Vagina (tissue), 2 donors: ENCODE results near the gene ELFN2. TPM values are rescaled to one million over a fixed set of nuclear protein-coding genes. Genes with fewer than 3 reads are reported as not detected.

Experiments used
- DNase-seq, 2 donors: peaks; one replicate each; pipeline ENCODE4 v3.0.0-alpha.2; 2017; ENCODE audit errors: extremely low spot score in 2 of 2
- H3K27ac ChIP-seq: fragments of 200-600 bp; sonication (generic); one replicate; pipeline ENCODE4 v1.5.1; 2019
- H3K27me3 ChIP-seq: fragments of 200-600 bp; sonication (generic); one replicate; pipeline ENCODE4 v1.5.1; 2019
- H3K36me3 ChIP-seq, 2 donors: fragments of 200-600 bp; sonication (generic); one replicate each; pipeline ENCODE4 v1.5.1; 2017 to 2019
- H3K4me1 ChIP-seq: fragments of 200-600 bp; sonication (generic); one replicate; pipeline ENCODE4 v1.5.1; 2019
- H3K4me3 ChIP-seq, 2 donors: fragments of 200-600 bp; sonication (generic); 1 replicate in 1 of 2; 2 replicates in 1 of 2; pipeline ENCODE4 v1.5.1; 2016 to 2019
- H3K9me3 ChIP-seq: fragments of 200-600 bp; sonication (generic); one replicate; pipeline ENCODE4 v1.5.1; 2019
- CTCF ChIP-seq, 3 experiments: fragments of 450-650 bp in 2 of 3; fragments of 200-600 bp in 1 of 3; sonication (generic) in 1 of 3; IDR thresholded peaks; one replicate each; pipeline ENCODE4 v1.5.1; 2017 to 2019; ENCODE audit warnings: antibody characterized with exemption in 3 of 3, mild to moderate bottlenecking in 2 of 3, moderate library complexity in 2 of 3
- POLR2A ChIP-seq, 2 donors: fragments of 450-650 bp; IDR thresholded peaks; one replicate each; pipeline ENCODE4 v1.6.1; 2017; ENCODE audit warnings: antibody characterized with exemption in 2 of 2, mild to moderate bottlenecking in 2 of 2, moderate library complexity in 2 of 2
- POLR2AphosphoS5 ChIP-seq, 2 donors: sonication (generic); formaldehyde crosslinking; IDR thresholded peaks; one replicate each; pipeline ENCODE4 v1.9.0; 2017; ENCODE audit warnings: antibody characterized with exemption in 2 of 2, mild to moderate bottlenecking in 2 of 2, low read depth in 1 of 2; ENCODE audit not compliant: insufficient read depth in 1 of 2
- intact Hi-C: fragments of 100-400 bp; cut with DNase I; formaldehyde crosslinking; loops from one replicate; pipeline ENCODE4 v1.15.1; 2023
- total RNA-seq: library from RNA; depleted of rRNA; stranded (reverse); fragments of >200 nt; gene quantifications from one replicate; pipeline ENCODE4 v1.2.3, GENCODE V29; 2016

ELFN2 gene
- total RNA-seq, 1 donor from 2014 or later: not detected

- H3K4me3 ChIP-seq: no peak overlapping the region
- intact Hi-C loops: no loop called here
- H3K27ac ChIP-seq: no peak overlapping the region
- no peak for DNase-seq
- peaks cover 21% of the 10 kb centered on the region for H3K4me1 ChIP-seq
- peaks cover 16% of the 10 kb centered on the region for H3K27me3 ChIP-seq
- TF ChIP-seq POLR2A (IDR thresholded peaks at IDR 0.05) (no peak), POLR2AphosphoS5 (IDR thresholded peaks at IDR 0.05; ENCODE audit: insufficient read depth in 1 of 2, low read depth in 1 of 2) (no peak), CTCF (IDR thresholded peaks at IDR 0.05) (no peak)
- H3K36me3 ChIP-seq: no peaks in the 10 kb centered on the region
- no peaks in the 10 kb centered on the region for H3K9me3 ChIP-seq
These were observed 1.9 kb downstream of the ELFN2 start for GRCh38 chr22:37425369-37425768.

GRCh38 chr22:37423283-37423682 lies 4.0 kb downstream of the ELFN2 start:
- no peak overlapping the region for H3K27ac ChIP-seq
- H3K36me3 ChIP-seq: no peaks in the 10 kb centered on the region
- DNase-seq: no peak
- TF ChIP-seq POLR2A (IDR thresholded peaks at IDR 0.05): no peak
- TF ChIP-seq CTCF (IDR thresholded peaks at IDR 0.05): no peak
- TF ChIP-seq POLR2AphosphoS5 (IDR thresholded peaks at IDR 0.05; ENCODE audit: insufficient read depth in 1 of 2, low read depth in 1 of 2): no peak
- H3K4me3 ChIP-seq: no peak overlapping the region
- peaks cover 36% of the 10 kb centered on the region for H3K4me1 ChIP-seq
- peaks cover 11% of the 10 kb centered on the region for H3K27me3 ChIP-seq
- intact Hi-C loops: no loop called here
- no peaks in the 10 kb centered on the region for H3K9me3 ChIP-seq

GRCh38 chr22:37421468-37421877 lies 5.8 kb downstream of the ELFN2 start:
- no peak for DNase-seq
- H3K27ac ChIP-seq: no peak overlapping the region
- H3K27me3 ChIP-seq: no peaks in the 10 kb centered on the region
- H3K36me3 ChIP-seq: no peaks in the 10 kb centered on the region
- TF ChIP-seq POLR2A (IDR thresholded peaks at IDR 0.05) (no peak), CTCF (IDR thresholded peaks at IDR 0.05) (no peak)
- H3K4me1 ChIP-seq: peaks cover 21% of the 10 kb centered on the region
- intact Hi-C loops: no loop called here
- H3K9me3 ChIP-seq: no peaks in the 10 kb centered on the region
- H3K4me3 ChIP-seq: no peak overlapping the region

- no peaks in the 10 kb centered on the region for H3K9me3 ChIP-seq
- H3K27ac ChIP-seq: no peak overlapping the region
- no peak for TF ChIP-seq POLR2A (IDR thresholded peaks at IDR 0.05)
- no peak for TF ChIP-seq POLR2AphosphoS5 (IDR thresholded peaks at IDR 0.05; ENCODE audit: insufficient read depth in 1 of 2, low read depth in 1 of 2)
- no peak for TF ChIP-seq CTCF (IDR thresholded peaks at IDR 0.05)
- no peak for DNase-seq
- intact Hi-C loops: no loop called here
- H3K4me3 ChIP-seq: peak overlapping the region in 1 of 2 donors; percentile 16
- peaks cover 20% of the 10 kb centered on the region for H3K4me1 ChIP-seq
- H3K36me3 ChIP-seq: no peaks in the 10 kb centered on the region
- H3K27me3 ChIP-seq: no peaks in the 10 kb centered on the region
These were observed 6.4 kb downstream of the ELFN2 start for GRCh38 chr22:37420686-37421467.

GRCh38 chr22:37419969-37420685 lies 7.2 kb downstream of the ELFN2 start:
- no peak for DNase-seq
- Histone ChIP-seq H3K27me3 (no peaks in the 10 kb centered on the region), H3K36me3 (no peaks in the 10 kb centered on the region), H3K27ac (no peak overlapping the region), H3K9me3 (no peaks in the 10 kb centered on the region), H3K4me1 (peaks cover 20% of the 10 kb centered on the region), H3K4me3 (peak overlapping the region in 1 of 2 donors; percentile 16)
- no peak for TF ChIP-seq CTCF (IDR thresholded peaks at IDR 0.05)
- TF ChIP-seq POLR2AphosphoS5 (IDR thresholded peaks at IDR 0.05; ENCODE audit: insufficient read depth in 1 of 2, low read depth in 1 of 2): no peak
- no peak for TF ChIP-seq POLR2A (IDR thresholded peaks at IDR 0.05)
- intact Hi-C loops: no loop called here
